ENCODE measurements around the gene IFFO2. TPM values are rescaled to one million over a fixed set of nuclear protein-coding genes. Genes with fewer than 3 reads are reported as not detected.

IFFO2 gene
- total RNA-seq, 1 donor from 2014 or later = 24.4 TPM

GRCh38 chr1:18922319-18922726 lies 34.2 kb downstream of the IFFO2 start:
- H3K27ac Mint-ChIP-seq = peak overlapping the region; percentile 78
- no peak overlapping the region for H3K4me3 Mint-ChIP-seq (ENCODE audit: low read depth)
- peaks cover 3% of the 10 kb centered on the region for H3K36me3 Mint-ChIP-seq (ENCODE audit: insufficient read depth)
- H3K4me1 Mint-ChIP-seq (ENCODE audit: low read depth) = peaks cover 20% of the 10 kb centered on the region
- TF ChIP-seq CTCF (IDR thresholded peaks at IDR 0.05; ENCODE audit: unreplicated experiment) = no peak
- H3K9me3 Mint-ChIP-seq (ENCODE audit: low read depth) = no peaks in the 10 kb centered on the region
- DNase-seq (ENCODE audit: low spot score, unreplicated experiment) = no peak
- H3K27me3 Mint-ChIP-seq = no peaks in the 10 kb centered on the region

GRCh38 chr1:18921516-18922251 lies 34.8 kb downstream of the IFFO2 start:
- DNase-seq (ENCODE audit: low spot score, unreplicated experiment) = no peak
- Mint-ChIP-seq H3K36me3 (ENCODE audit: insufficient read depth) (peaks cover 4% of the 10 kb centered on the region), H3K9me3 (ENCODE audit: low read depth) (no peaks in the 10 kb centered on the region), H3K27ac (no peak overlapping the region), H3K27me3 (no peaks in the 10 kb centered on the region), H3K4me1 (ENCODE audit: low read depth) (peaks cover 20% of the 10 kb centered on the region), H3K4me3 (ENCODE audit: low read depth) (no peak overlapping the region)
- TF ChIP-seq CTCF (IDR thresholded peaks at IDR 0.05; ENCODE audit: unreplicated experiment) = no peak

GRCh38 chr1:18920931-18921330 lies 35.5 kb downstream of the IFFO2 start:
- DNase-seq (ENCODE audit: low spot score, unreplicated experiment) = no peak
- Mint-ChIP-seq H3K27me3 (no peaks in the 10 kb centered on the region), H3K4me1 (ENCODE audit: low read depth) (peaks cover 20% of the 10 kb centered on the region), H3K36me3 (ENCODE audit: insufficient read depth) (peaks cover 4% of the 10 kb centered on the region), H3K27ac (no peak overlapping the region), H3K4me3 (ENCODE audit: low read depth) (no peak overlapping the region), H3K9me3 (ENCODE audit: low read depth) (no peaks in the 10 kb centered on the region)
- TF ChIP-seq CTCF (IDR thresholded peaks at IDR 0.05; ENCODE audit: unreplicated experiment) = no peak

GRCh38 chr1:18919956-18920355 lies 36.5 kb downstream of the IFFO2 start:
- Mint-ChIP-seq H3K4me3 (ENCODE audit: low read depth) (no peak overlapping the region), H3K27me3 (no peaks in the 10 kb centered on the region), H3K36me3 (ENCODE audit: insufficient read depth) (peaks cover 3% of the 10 kb centered on the region), H3K27ac (no peak overlapping the region), H3K9me3 (ENCODE audit: low read depth) (no peaks in the 10 kb centered on the region), H3K4me1 (ENCODE audit: low read depth) (peaks cover 18% of the 10 kb centered on the region)
- no peak for DNase-seq (ENCODE audit: low spot score, unreplicated experiment)
- no peak for TF ChIP-seq CTCF (IDR thresholded peaks at IDR 0.05; ENCODE audit: unreplicated experiment)

GRCh38 chr1:18919197-18919905 lies 37.1 kb downstream of the IFFO2 start:
- Mint-ChIP-seq H3K27me3 (no peaks in the 10 kb centered on the region), H3K36me3 (ENCODE audit: insufficient read depth) (peaks cover 3% of the 10 kb centered on the region), H3K27ac (no peak overlapping the region), H3K9me3 (ENCODE audit: low read depth) (no peaks in the 10 kb centered on the region), H3K4me1 (ENCODE audit: low read depth) (peaks cover 17% of the 10 kb centered on the region), H3K4me3 (ENCODE audit: low read depth) (no peak overlapping the region)
- TF ChIP-seq CTCF (IDR thresholded peaks at IDR 0.05; ENCODE audit: unreplicated experiment) = no peak
- no peak for DNase-seq (ENCODE audit: low spot score, unreplicated experiment)
